Measurements from ENCODE around the gene TRAK1. TPM values are rescaled to one million over a fixed set of nuclear protein-coding genes. Genes with fewer than 3 reads are reported as not detected.

Gene TRAK1
- total RNA-seq, 1 donor from 2014 or later, result 50.7 TPM

DNA sequence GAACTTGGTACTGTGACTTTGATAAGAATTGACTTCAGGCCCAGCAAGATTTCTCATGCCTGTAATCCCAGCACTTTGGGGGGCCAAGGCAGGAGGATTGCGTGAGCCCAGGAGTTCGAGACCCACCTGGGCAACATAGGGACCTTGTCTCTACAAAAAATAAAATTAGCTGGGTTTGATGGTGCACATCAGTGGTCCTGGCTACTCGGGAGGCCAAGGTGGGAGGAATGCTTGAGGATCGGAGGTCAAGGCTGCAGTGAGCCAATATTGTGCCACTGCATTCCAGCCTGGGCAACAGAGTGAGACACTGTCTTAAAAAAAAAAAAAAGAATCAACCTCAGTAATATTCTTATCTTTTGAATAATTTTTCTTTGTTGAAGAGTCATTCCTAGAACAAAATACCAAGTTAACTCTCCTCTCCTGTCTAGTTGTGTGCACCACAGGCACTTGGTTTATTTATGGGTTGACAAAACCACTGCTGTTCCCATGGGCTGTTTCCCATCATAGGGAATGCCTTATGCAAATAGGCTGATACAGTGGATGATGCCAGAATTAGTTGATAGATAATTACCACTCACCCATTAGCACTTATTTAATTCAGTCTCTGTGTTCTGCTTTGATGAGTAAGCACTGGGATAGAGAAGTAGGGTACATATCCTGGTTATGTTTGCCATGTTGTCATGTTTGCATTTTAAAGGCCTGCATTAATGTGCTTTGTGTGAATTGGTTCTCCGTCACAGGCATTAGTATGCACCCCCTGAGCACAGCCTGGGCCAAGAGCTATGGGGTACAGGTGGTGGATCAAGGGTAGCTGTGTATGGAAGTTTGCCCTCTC, 32.9 kb downstream of the TRAK1 start:
- H3K4me1 Mint-ChIP-seq, result peaks cover 23% of the 10 kb centered on the region
- no peak for DNase-seq (ENCODE audit: low spot score in 2 of 2, unreplicated experiment in 2 of 2)
- H3K4me3 Mint-ChIP-seq, result no peak overlapping the region
- no peaks in the 10 kb centered on the region for H3K9me3 Mint-ChIP-seq
- peak overlapping the region; percentile 41 for H3K27ac Mint-ChIP-seq
- no peaks in the 10 kb centered on the region for H3K27me3 Mint-ChIP-seq (ENCODE audit: low read depth)
- H3K36me3 Mint-ChIP-seq, result peaks cover 23% of the 10 kb centered on the region
- TF ChIP-seq, protein P1, sequence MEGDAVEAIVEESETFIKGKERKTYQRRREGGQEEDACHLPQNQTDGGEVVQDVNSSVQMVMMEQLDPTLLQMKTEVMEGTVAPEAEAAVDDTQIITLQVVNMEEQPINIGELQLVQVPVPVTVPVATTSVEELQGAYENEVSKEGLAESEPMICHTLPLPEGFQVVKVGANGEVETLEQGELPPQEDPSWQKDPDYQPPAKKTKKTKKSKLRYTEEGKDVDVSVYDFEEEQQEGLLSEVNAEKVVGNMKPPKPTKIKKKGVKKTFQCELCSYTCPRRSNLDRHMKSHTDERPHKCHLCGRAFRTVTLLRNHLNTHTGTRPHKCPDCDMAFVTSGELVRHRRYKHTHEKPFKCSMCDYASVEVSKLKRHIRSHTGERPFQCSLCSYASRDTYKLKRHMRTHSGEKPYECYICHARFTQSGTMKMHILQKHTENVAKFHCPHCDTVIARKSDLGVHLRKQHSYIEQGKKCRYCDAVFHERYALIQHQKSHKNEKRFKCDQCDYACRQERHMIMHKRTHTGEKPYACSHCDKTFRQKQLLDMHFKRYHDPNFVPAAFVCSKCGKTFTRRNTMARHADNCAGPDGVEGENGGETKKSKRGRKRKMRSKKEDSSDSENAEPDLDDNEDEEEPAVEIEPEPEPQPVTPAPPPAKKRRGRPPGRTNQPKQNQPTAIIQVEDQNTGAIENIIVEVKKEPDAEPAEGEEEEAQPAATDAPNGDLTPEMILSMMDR (IDR thresholded peaks at IDR 0.05; ENCODE audit: unreplicated experiment), result no peak

DNA sequence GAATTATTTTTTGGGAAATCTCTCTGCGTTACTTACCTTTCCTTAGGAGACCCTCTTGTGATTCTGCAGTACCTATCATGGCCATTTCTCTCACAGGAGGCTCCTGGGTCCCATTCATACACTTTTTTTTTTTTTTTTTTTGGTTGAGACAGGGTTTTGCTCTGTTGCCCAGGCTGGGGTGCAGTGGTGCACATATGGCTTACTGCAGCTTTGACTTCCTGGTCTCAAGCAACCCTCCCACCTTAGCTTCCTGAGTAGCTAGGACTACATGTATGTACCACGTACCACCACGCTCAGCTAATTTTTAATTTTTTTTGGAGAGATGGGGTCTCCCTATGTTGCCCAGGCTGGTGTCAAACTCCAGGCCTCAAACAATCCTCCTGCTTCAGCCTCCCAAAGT, 36.1 kb downstream of the TRAK1 start:
- no peak for DNase-seq (ENCODE audit: low spot score in 2 of 2, unreplicated experiment in 2 of 2)
- H3K9me3 Mint-ChIP-seq, result no peaks in the 10 kb centered on the region
- no peak overlapping the region for H3K4me3 Mint-ChIP-seq
- H3K27me3 Mint-ChIP-seq (ENCODE audit: low read depth), result no peaks in the 10 kb centered on the region
- H3K36me3 Mint-ChIP-seq, result peaks cover 23% of the 10 kb centered on the region
- TF ChIP-seq, protein P1 (IDR thresholded peaks at IDR 0.05; ENCODE audit: unreplicated experiment), result no peak
- H3K27ac Mint-ChIP-seq, result no peak overlapping the region
- H3K4me1 Mint-ChIP-seq, result peaks cover 17% of the 10 kb centered on the region

DNA sequence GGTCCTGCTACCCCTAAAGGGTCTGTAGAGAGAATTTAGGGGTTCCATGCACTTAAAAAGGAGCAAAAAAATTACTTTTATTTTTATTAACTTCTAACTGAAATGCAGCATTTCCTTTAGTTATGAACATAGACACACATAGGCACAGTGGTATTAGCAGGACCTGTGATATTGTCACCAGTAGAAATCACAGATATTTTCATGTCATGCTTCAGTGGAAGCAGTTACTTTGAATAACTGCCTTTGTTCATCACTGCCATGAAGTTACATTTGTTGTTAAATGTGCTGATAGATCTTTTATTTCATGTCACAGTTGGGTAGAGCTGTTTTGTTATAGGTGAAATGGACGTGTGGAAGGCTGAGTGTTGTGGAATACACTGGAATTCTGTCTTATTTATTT, 37.4 kb downstream of the TRAK1 start:
- Mint-ChIP-seq H3K27ac (no peak overlapping the region), H3K36me3 (peaks cover 30% of the 10 kb centered on the region), H3K4me3 (no peak overlapping the region), H3K9me3 (no peaks in the 10 kb centered on the region), H3K4me1 (peaks cover 4% of the 10 kb centered on the region), H3K27me3 (ENCODE audit: low read depth) (no peaks in the 10 kb centered on the region)
- TF ChIP-seq, protein P1 (IDR thresholded peaks at IDR 0.05; ENCODE audit: unreplicated experiment), result no peak
- DNase-seq (ENCODE audit: low spot score in 2 of 2, unreplicated experiment in 2 of 2), result no peak

DNA sequence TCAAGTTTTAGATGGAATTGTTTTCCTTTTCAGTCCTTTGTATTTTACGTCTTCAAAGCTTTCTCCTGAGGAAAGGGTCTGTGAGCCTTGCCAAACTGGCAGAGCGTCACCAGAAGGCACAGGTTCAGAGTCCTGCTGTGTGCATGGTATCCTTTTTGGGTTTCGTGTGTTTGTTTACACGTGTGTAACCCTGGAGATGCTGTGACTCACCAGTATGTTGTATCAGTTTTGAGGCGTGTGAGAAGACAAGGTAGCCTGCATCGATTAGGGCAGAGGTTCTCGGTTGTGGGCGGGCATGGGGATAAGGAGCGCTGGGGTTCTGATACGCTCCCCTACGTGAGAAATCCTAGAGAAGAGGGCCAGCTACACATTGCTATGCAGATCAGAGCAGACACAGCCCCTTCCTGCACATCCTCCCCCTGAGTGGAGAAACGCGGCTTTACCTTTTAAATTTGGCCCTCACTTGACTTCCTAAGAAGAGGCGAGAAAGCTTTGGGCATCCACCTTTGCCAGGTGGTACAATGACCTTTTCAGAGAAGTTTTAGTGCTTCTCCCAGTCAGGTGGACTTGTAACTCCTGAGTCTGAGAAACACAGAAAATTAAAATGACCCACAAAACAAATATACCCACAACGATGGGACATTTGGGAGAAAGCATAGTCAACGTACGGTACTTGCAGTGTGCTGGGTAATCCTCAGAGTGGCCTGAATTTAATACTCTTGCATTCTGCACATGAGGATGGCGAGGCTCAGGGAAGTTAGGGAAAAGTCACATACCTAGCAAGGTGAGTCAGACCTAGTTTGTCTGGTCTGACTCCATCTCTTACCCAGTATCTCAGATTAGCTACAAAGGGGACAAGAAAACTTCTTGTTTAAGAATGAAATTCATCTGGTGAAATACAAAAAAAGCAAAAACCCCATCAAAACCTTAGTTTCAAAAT, 38.1 kb downstream of the TRAK1 start:
- Mint-ChIP-seq H3K36me3 (peaks cover 30% of the 10 kb centered on the region), H3K4me1 (peaks cover 3% of the 10 kb centered on the region), H3K9me3 (no peaks in the 10 kb centered on the region), H3K27ac (no peak overlapping the region), H3K4me3 (no peak overlapping the region), H3K27me3 (ENCODE audit: low read depth) (no peaks in the 10 kb centered on the region)
- DNase-seq (ENCODE audit: low spot score in 2 of 2, unreplicated experiment in 2 of 2), result no peak
- TF ChIP-seq, protein P1 (IDR thresholded peaks at IDR 0.05; ENCODE audit: unreplicated experiment), result no peak

DNA sequence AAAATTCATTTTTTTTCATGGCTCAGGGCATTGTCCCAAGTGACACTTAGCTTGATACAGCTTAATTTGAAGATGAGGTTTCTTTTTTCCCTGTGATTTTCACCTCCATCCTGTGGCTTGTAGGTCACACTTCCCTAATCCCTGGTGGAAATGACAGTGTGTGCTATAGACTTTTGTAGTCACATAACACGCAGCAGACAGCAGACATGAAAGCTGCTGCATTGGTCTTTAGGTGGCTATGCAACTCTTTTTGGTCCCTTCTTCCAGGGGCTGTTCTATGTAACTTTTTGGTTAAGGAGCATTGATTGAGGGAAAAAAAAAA, 38.8 kb downstream of the TRAK1 start:
- TF ChIP-seq, protein P1 (IDR thresholded peaks at IDR 0.05; ENCODE audit: unreplicated experiment), result no peak
- Mint-ChIP-seq H3K27ac (no peak overlapping the region), H3K36me3 (peaks cover 23% of the 10 kb centered on the region), H3K4me1 (peaks cover 3% of the 10 kb centered on the region), H3K4me3 (no peak overlapping the region), H3K27me3 (ENCODE audit: low read depth) (no peaks in the 10 kb centered on the region), H3K9me3 (no peaks in the 10 kb centered on the region)
- no peak for DNase-seq (ENCODE audit: low spot score in 2 of 2, unreplicated experiment in 2 of 2)

All from mesothelial cell of epicardium (in vitro differentiated cells).